PC-3 (cell line): ENCODE results near the gene ARHGEF26. TPM values are rescaled to one million over a fixed set of nuclear protein-coding genes. Genes with fewer than 3 reads are reported as not detected.

Experiments used
- ATAC-seq: fragments of 200-7000 bp; cut with Tn5 transposase; 2 replicates; pipeline ENCODE4 v1.9.1; 2020; ENCODE audit warnings: mild to moderate bottlenecking, moderate library complexity
- BruUV-seq: library from RNA; stranded (reverse); fragments of 400-500 nt; replicated peaks from 2 replicates; lab custom pipeline; 2021; lab: Mats Ljungman, UMichigan
- CTCF ChIA-PET: fragments of 300-600 bp; sonication (Branson Sonifier 250); formaldehyde crosslinking; loops from one replicate; lab custom pipeline; 2022; ENCODE audit warnings: antibody characterized with exemption; lab: Charles Lee
- POLR2A ChIA-PET: fragments of 300-600 bp; sonication (Branson Sonifier 250); formaldehyde crosslinking; loops from one replicate; lab custom pipeline; 2022; ENCODE audit warnings: antibody characterized with exemption; ENCODE audit not compliant: unreplicated experiment; lab: Charles Lee
- DNase-seq: peaks from one replicate; pipeline ENCODE4 v3.0.0-alpha.2; 2015
- H2AFZ ChIP-seq: fragments of 300-600 bp; sonication (generic); 2 replicates; pipeline ENCODE4 v1.6.0; 2016; ENCODE audit warnings: antibody characterized with exemption, low read length
- H3F3A ChIP-seq: fragments of 300-600 bp; sonication (generic); one replicate; pipeline ENCODE4 v1.6.0; 2017; ENCODE audit warnings: antibody characterized with exemption, low read length, control low read depth, mild to moderate bottlenecking; ENCODE audit not compliant: unreplicated experiment
- H3K27ac ChIP-seq: fragments of 300-600 bp; sonication (generic); 2 replicates; pipeline ENCODE4 v1.5.1; 2016; ENCODE audit warnings: mild to moderate bottlenecking, low read length
- H3K27me3 ChIP-seq: fragments of 300-600 bp; sonication (generic); 2 replicates; pipeline ENCODE4 v1.6.1; 2016; ENCODE audit warnings: low read length, mixed read lengths
- H3K36me3 ChIP-seq: fragments of 300-600 bp; sonication (generic); 2 replicates; pipeline ENCODE4 v1.6.1; 2016; ENCODE audit warnings: low read depth, mixed run types, low read length, mixed read lengths
- H3K4me1 ChIP-seq: fragments of 300-600 bp; sonication (generic); 2 replicates; pipeline ENCODE4 v1.5.1; 2016; ENCODE audit warnings: low read length; ENCODE audit not compliant: insufficient read depth
- H3K4me2 ChIP-seq: fragments of 300-600 bp; sonication (generic); 2 replicates; pipeline ENCODE4 v1.6.0; 2016; ENCODE audit warnings: low read length
- H3K4me3 ChIP-seq: fragments of 300-600 bp; sonication (generic); 2 replicates; pipeline ENCODE4 v1.5.1; 2016; ENCODE audit warnings: mild to moderate bottlenecking, low read length, mixed read lengths
- H3K79me2 ChIP-seq: fragments of 300-600 bp; sonication (generic); 2 replicates; pipeline ENCODE4 v1.6.1; 2017; ENCODE audit warnings: low read length, mixed read lengths
- H3K9ac ChIP-seq: fragments of 300-600 bp; sonication (generic); 2 replicates; pipeline ENCODE4 v1.6.0; 2016; ENCODE audit warnings: mild to moderate bottlenecking, low read length
- H3K9me2 ChIP-seq: fragments of 300-600 bp; sonication (generic); replicated peaks from 2 replicates; pipeline ENCODE4 v1.6.1; 2016; ENCODE audit warnings: mixed run types, low read length, mixed read lengths
- H3K9me3 ChIP-seq: fragments of 300-600 bp; sonication (generic); 2 replicates; pipeline ENCODE4 v1.6.1; 2016; ENCODE audit warnings: low read length, mixed read lengths
- H4K20me1 ChIP-seq: fragments of 300-600 bp; sonication (generic); 2 replicates; pipeline ENCODE4 v1.6.1; 2016; ENCODE audit warnings: low read length, mixed read lengths
- CTCF ChIP-seq: fragments of 300-600 bp; sonication (generic); conservative IDR thresholded peaks from 2 replicates; pipeline ENCODE4 v1.5.1; 2017; ENCODE audit warnings: antibody characterized with exemption, low read depth, mild to moderate bottlenecking, low read length
- EZH2 ChIP-seq: fragments of 300-600 bp; sonication (generic); IDR thresholded peaks from one replicate; pipeline ENCODE4 v1.6.1; 2017; ENCODE audit warnings: antibody characterized with exemption, mild to moderate bottlenecking, low read length; ENCODE audit not compliant: unreplicated experiment
- EZH2phosphoT487 ChIP-seq: fragments of 300-600 bp; sonication (generic); IDR thresholded peaks from 2 replicates; pipeline ENCODE4 v1.6.1; 2018; ENCODE audit warnings: mild to moderate bottlenecking, antibody characterized with exemption, low read length, borderline replicate concordance
- intact Hi-C: fragments of 100-400 bp; cut with micrococcal nuclease; formaldehyde crosslinking; loops from 2 replicates; pipeline ENCODE4 v1.9.0; 2023
- total RNA-seq: library from RNA; depleted of rRNA; stranded (reverse); fragments of >200 nt; gene quantifications from 2 replicates; pipeline ENCODE4 v1.2.3, GENCODE V29; 2014

The ARHGEF26 gene
- total RNA-seq, 1 experiment from 2014 or later = 5.0 TPM

GRCh38 chr3:154148541-154148940, 27.4 kb downstream of the ARHGEF26 start:
- no peaks in the 10 kb centered on the region for H3K9me2 ChIP-seq
- peak; percentile 9 for DNase-seq
- H3K36me3 ChIP-seq = no peaks in the 10 kb centered on the region
- BruUV-seq = no TSS peak
- no peak overlapping the region for H3K27ac ChIP-seq
- no peak overlapping the region for H2AFZ ChIP-seq
- no peaks in the 10 kb centered on the region for H3K9me3 ChIP-seq
- no peak overlapping the region for H3K4me2 ChIP-seq
- no peaks in the 10 kb centered on the region for H4K20me1 ChIP-seq
- H3F3A ChIP-seq = no peaks in the 10 kb centered on the region
- intact Hi-C loops = no loop called here
- H3K9ac ChIP-seq = no peak overlapping the region
- no peaks in the 10 kb centered on the region for H3K79me2 ChIP-seq
- ATAC-seq = no peak
- ChIA-PET CTCF (no interaction called here), POLR2A (no interaction called here)
- TF ChIP-seq CTCF = no peak
- TF ChIP-seq EZH2 = no peak
- TF ChIP-seq EZH2phosphoT487 = no peak
- H3K4me1 ChIP-seq = peaks cover 24% of the 10 kb centered on the region
- H3K27me3 ChIP-seq = no peaks in the 10 kb centered on the region
- H3K4me3 ChIP-seq = no peak overlapping the region

- no peak overlapping the region for H3K27ac ChIP-seq
- ChIA-PET CTCF (interaction anchor here (0.6 kb wide), 1 partner anchor 1854 kb away, joined by 8 read pairs; no protein-coding TSS in a partner anchor), POLR2A (no interaction called here)
- H3K4me1 ChIP-seq = peaks cover 24% of the 10 kb centered on the region
- H3K79me2 ChIP-seq = no peaks in the 10 kb centered on the region
- no peaks in the 10 kb centered on the region for H3K36me3 ChIP-seq
- no peak overlapping the region for H3K4me2 ChIP-seq
- no TSS peak for BruUV-seq
- H3K9me3 ChIP-seq = no peaks in the 10 kb centered on the region
- H3F3A ChIP-seq = no peaks in the 10 kb centered on the region
- no peak overlapping the region for H3K9ac ChIP-seq
- intact Hi-C loops = no loop called here
- no peak overlapping the region for H2AFZ ChIP-seq
- no peaks in the 10 kb centered on the region for H4K20me1 ChIP-seq
- TF ChIP-seq CTCF (no peak), EZH2 (no peak), EZH2phosphoT487 (no peak)
- no peaks in the 10 kb centered on the region for H3K9me2 ChIP-seq
- ATAC-seq = no peak
- no peak overlapping the region for H3K4me3 ChIP-seq
- no peak for DNase-seq
- no peaks in the 10 kb centered on the region for H3K27me3 ChIP-seq
Observed at GRCh38 chr3:154149286-154149685, 28.1 kb downstream of the ARHGEF26 start.

GRCh38 chr3:154151969-154152368, 30.8 kb downstream of the ARHGEF26 start:
- Histone ChIP-seq H3F3A (no peaks in the 10 kb centered on the region), H3K9me2 (no peaks in the 10 kb centered on the region), H3K4me1 (peaks cover 13% of the 10 kb centered on the region), H3K27ac (peak overlapping the region; percentile 27), H3K9me3 (no peaks in the 10 kb centered on the region), H3K4me2 (peak overlapping the region; percentile 32), H3K36me3 (no peaks in the 10 kb centered on the region), H3K9ac (no peak overlapping the region), H2AFZ (no peak overlapping the region), H3K4me3 (no peak overlapping the region), H4K20me1 (no peaks in the 10 kb centered on the region), H3K27me3 (no peaks in the 10 kb centered on the region), H3K79me2 (no peaks in the 10 kb centered on the region)
- no TSS peak for BruUV-seq
- ChIA-PET POLR2A (no interaction called here), CTCF (no interaction called here)
- DNase-seq (peak; percentile 69), ATAC-seq (peak; percentile 83)
- TF ChIP-seq EZH2 (no peak), EZH2phosphoT487 (no peak), CTCF (no peak)
- intact Hi-C loops = loop anchor here (2.0 kb wide), 1 partner anchor 27 kb away; no protein-coding TSS in a partner anchor
